K562 (cell line): Measurements from ENCODE around the gene CFAP90. TPM values are rescaled to one million over a fixed set of nuclear protein-coding genes. Genes with fewer than 3 reads are reported as not detected.

ENCODE experiments used
- TAF7 ChIP-seq: fragments of 450-650 bp; IDR thresholded peaks from 2 replicates; pipeline ENCODE4 v1.6.1; 2016; ENCODE audit warnings: missing genetic modification characterization, missing compliant biosample characterization
- ZSCAN32 ChIP-seq: fragments of 450-650 bp; formaldehyde crosslinking; IDR thresholded peaks from 2 replicates; pipeline ENCODE4 v1.4.0; 2020; ENCODE audit warnings: mild to moderate bottlenecking, moderate library complexity
- polyA plus RNA-seq, 8 experiments: library from polyadenylated mRNA; depleted of rRNA in 4 of 8; stranded (reverse) in 5 of 8; unstranded in 3 of 8; fragments of >200 nt; fragmentation: Nextera tagmentation in 2 of 8; fragmentation: Illumina TruSeq in 1 of 8; extraction: Ambion mirVana in 2 of 8; extraction: Trizol in 1 of 8; gene quantifications; 2 replicates each; pipeline versions ENCODE4 v1.2.1 to v1.2.3, GENCODE V29; 2011 to 2014; ENCODE audit warnings: inconsistent platforms in 1 of 8, missing spikeins in 1 of 8
- total RNA-seq, 7 experiments: library from RNA; depleted of rRNA in 6 of 7; stranded (reverse); fragments of >200 nt in 6 of 7; fragmentation: Illumina TruSeq in 2 of 7; extraction: Trizol in 2 of 7; gene quantifications; 2 replicates each; pipeline versions ENCODE4 v1.2.1 to v1.2.3, GENCODE V29; 2011 to 2021; ENCODE audit warnings: low replicate concordance in 1 of 7
- TF ChIP-seq, protein P1 (sequence below): sonication (generic); formaldehyde crosslinking; IDR thresholded peaks from 2 replicates; pipeline ENCODE4 v1.8.1; 2023; ENCODE audit warnings: mild to moderate bottlenecking, missing genetic modification reagents
- TF ChIP-seq, protein P2 (sequence below): sonication (generic); formaldehyde crosslinking; IDR thresholded peaks from 2 replicates; pipeline ENCODE4 v1.8.1; 2022; ENCODE audit warnings: missing genetic modification reagents
- TF ChIP-seq, protein P3 (sequence below): fragments of 250-450 bp; sonication (Bioruptor Pico); IDR thresholded peaks from 2 replicates; pipeline ENCODE4 v1.4.0; 2020; ENCODE audit warnings: borderline replicate concordance
- TF ChIP-seq, protein P4 (sequence below): sonication (generic); formaldehyde crosslinking; IDR thresholded peaks from 2 replicates; pipeline ENCODE4 v1.8.0; 2022; ENCODE audit warnings: mild to moderate bottlenecking, missing genetic modification reagents, borderline replicate concordance

The CFAP90 gene
- total and polyA plus RNA-seq, 9 of the 15 experiments (the other 6 are each of a cell fraction or from before 2014, with no cell fraction given), result not detected

DNA sequence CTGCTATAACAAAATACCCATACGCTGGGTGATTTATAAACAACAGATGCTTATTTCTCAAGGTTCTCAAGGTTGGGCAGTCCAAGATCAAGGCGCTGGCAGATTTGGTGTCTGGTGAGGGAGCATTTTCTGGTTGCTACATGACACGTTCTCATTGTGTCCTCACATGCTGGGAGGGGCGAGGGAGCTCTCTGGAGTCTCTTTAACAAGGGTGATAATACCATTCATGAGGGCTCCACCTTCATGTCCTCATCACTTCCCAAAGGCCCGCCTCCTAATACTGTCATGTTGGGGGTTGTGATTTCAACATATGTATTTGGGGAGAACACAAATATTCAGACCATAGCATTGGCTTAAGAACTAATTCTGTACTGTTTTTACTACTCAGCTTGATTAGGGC, 4.6 kb downstream of the CFAP90 start (continued):
- TF ChIP-seq, protein P1, sequence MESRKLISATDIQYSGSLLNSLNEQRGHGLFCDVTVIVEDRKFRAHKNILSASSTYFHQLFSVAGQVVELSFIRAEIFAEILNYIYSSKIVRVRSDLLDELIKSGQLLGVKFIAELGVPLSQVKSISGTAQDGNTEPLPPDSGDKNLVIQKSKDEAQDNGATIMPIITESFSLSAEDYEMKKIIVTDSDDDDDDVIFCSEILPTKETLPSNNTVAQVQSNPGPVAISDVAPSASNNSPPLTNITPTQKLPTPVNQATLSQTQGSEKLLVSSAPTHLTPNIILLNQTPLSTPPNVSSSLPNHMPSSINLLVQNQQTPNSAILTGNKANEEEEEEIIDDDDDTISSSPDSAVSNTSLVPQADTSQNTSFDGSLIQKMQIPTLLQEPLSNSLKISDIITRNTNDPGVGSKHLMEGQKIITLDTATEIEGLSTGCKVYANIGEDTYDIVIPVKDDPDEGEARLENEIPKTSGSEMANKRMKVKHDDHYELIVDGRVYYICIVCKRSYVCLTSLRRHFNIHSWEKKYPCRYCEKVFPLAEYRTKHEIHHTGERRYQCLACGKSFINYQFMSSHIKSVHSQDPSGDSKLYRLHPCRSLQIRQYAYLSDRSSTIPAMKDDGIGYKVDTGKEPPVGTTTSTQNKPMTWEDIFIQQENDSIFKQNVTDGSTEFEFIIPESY (CRISPR knock-in tag), result no peak
- TF ChIP-seq, protein P2, sequence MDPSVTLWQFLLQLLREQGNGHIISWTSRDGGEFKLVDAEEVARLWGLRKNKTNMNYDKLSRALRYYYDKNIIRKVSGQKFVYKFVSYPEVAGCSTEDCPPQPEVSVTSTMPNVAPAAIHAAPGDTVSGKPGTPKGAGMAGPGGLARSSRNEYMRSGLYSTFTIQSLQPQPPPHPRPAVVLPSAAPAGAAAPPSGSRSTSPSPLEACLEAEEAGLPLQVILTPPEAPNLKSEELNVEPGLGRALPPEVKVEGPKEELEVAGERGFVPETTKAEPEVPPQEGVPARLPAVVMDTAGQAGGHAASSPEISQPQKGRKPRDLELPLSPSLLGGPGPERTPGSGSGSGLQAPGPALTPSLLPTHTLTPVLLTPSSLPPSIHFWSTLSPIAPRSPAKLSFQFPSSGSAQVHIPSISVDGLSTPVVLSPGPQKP, result no peak
- TF ChIP-seq TAF7 (tag) (no peak), ZSCAN32 (CRISPR knock-in tag) (no peak)
- TF ChIP-seq, protein P3, sequence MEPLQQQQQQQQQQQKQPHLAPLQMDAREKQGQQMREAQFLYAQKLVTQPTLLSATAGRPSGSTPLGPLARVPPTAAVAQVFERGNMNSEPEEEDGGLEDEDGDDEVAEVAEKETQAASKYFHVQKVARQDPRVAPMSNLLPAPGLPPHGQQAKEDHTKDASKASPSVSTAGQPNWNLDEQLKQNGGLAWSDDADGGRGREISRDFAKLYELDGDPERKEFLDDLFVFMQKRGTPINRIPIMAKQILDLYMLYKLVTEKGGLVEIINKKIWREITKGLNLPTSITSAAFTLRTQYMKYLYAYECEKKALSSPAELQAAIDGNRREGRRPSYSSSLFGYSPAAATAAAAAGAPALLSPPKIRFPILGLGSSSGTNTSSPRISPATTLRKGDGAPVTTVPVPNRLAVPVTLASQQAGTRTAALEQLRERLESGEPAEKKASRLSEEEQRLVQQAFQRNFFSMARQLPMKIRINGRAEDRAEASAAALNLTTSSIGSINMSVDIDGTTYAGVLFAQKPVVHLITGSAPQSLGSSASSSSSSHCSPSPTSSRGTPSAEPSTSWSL (CRISPR knock-in tag), result no peak
- TF ChIP-seq, protein P4, sequence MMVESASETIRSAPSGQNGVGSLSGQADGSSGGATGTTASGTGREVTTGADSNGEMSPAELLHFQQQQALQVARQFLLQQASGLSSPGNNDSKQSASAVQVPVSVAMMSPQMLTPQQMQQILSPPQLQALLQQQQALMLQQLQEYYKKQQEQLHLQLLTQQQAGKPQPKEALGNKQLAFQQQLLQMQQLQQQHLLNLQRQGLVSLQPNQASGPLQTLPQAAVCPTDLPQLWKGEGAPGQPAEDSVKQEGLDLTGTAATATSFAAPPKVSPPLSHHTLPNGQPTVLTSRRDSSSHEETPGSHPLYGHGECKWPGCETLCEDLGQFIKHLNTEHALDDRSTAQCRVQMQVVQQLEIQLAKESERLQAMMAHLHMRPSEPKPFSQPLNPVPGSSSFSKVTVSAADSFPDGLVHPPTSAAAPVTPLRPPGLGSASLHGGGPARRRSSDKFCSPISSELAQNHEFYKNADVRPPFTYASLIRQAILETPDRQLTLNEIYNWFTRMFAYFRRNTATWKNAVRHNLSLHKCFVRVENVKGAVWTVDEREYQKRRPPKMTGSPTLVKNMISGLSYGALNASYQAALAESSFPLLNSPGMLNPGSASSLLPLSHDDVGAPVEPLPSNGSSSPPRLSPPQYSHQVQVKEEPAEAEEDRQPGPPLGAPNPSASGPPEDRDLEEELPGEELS (CRISPR knock-in tag), result no peak
